IMR-90 (cell line): ENCODE results near the gene ZMYND10. TPM values are rescaled to one million over a fixed set of nuclear protein-coding genes. Genes with fewer than 3 reads are reported as not detected.

ENCODE experiments used
- ATAC-seq: fragments of 200-7000 bp; cut with Tn5 transposase; 2 replicates; pipeline ENCODE4 v1.9.1; 2020; ENCODE audit warnings: low read depth, mild to moderate bottlenecking, moderate library complexity
- BruUV-seq: library from RNA; stranded (reverse); fragments of 400-500 nt; replicated peaks from 2 replicates; lab custom pipeline; 2021; lab: Mats Ljungman, UMichigan
- CTCF ChIA-PET: fragments of 300-600 bp; formaldehyde crosslinking; extraction: SDS; loops from one replicate; lab custom pipeline; 2021; ENCODE audit warnings: antibody characterized with exemption; lab: Yijun Ruan, JAX
- POLR2A ChIA-PET: fragments of 300-600 bp; sonication (Branson Sonifier 250); formaldehyde crosslinking; loops from one replicate; lab custom pipeline; 2022; ENCODE audit warnings: antibody characterized with exemption; ENCODE audit not compliant: unreplicated experiment; lab: Charles Lee
- DNase-seq: peaks from one replicate; pipeline ENCODE4 v3.0.0; 2013
- H2AFZ ChIP-seq: replicated peaks from 2 replicates; pipeline ENCODE3; 2013; ENCODE audit warnings: low read length, mild to moderate bottlenecking; ENCODE audit not compliant: poor library complexity
- H2AK5ac ChIP-seq: 2 replicates; pipeline ENCODE4 v1.6.1; 2013; ENCODE audit warnings: low read depth, low read length, inconsistent platforms
- H2AK9ac ChIP-seq: replicated peaks from 2 replicates; pipeline ENCODE3; 2013; ENCODE audit warnings: mild to moderate bottlenecking, low read depth, low read length, moderate library complexity; ENCODE audit not compliant: poor library complexity
- H2BK120ac ChIP-seq: 2 replicates; pipeline ENCODE4 v1.6.1; 2013; ENCODE audit warnings: low read depth, low read length, inconsistent platforms
- H2BK15ac ChIP-seq: 3 replicates; pipeline ENCODE4 v1.6.1; 2013; ENCODE audit warnings: low read depth, low read length, inconsistent platforms
- H2BK20ac ChIP-seq: 2 replicates; pipeline ENCODE4 v1.6.1; 2013; ENCODE audit warnings: low read depth, mild to moderate bottlenecking, inconsistent platforms, low read length, moderate library complexity
- H2BK5ac ChIP-seq: 2 replicates; pipeline ENCODE4 v1.6.1; 2013; ENCODE audit warnings: mild to moderate bottlenecking, low read depth, low read length, inconsistent platforms; ENCODE audit not compliant: poor library complexity, severe bottlenecking
- H3K14ac ChIP-seq: replicated peaks from 2 replicates; pipeline ENCODE4 v1.6.1; 2013; ENCODE audit warnings: low read depth, low read length, inconsistent platforms
- H3K18ac ChIP-seq: 2 replicates; pipeline ENCODE4 v1.6.1; 2013; ENCODE audit warnings: low read depth, low read length, control low read depth
- H3K23ac ChIP-seq: 2 replicates; pipeline ENCODE4 v1.6.1; 2013; ENCODE audit warnings: low read depth, low read length, inconsistent platforms
- H3K27ac ChIP-seq: 2 replicates; pipeline ENCODE4 v1.5.1; 2013; ENCODE audit warnings: mild to moderate bottlenecking, control low read depth, low read length; ENCODE audit not compliant: insufficient read depth
- H3K27me3 ChIP-seq: 2 replicates; pipeline ENCODE4 v1.6.1; 2013; ENCODE audit warnings: low read length; ENCODE audit not compliant: control insufficient read depth, insufficient read depth
- H3K36me3 ChIP-seq: 2 replicates; pipeline ENCODE4 v1.6.1; 2013; ENCODE audit warnings: low read length, mixed read lengths; ENCODE audit not compliant: control insufficient read depth, insufficient read depth
- H3K4ac ChIP-seq: 2 replicates; pipeline ENCODE4 v1.6.1; 2013; ENCODE audit warnings: low read depth, low read length, inconsistent platforms
- H3K4me1 ChIP-seq: 2 replicates; pipeline ENCODE4 v1.6.1; 2013; ENCODE audit warnings: low read length, mixed read lengths; ENCODE audit not compliant: control insufficient read depth, insufficient read depth
- H3K4me2 ChIP-seq: 2 replicates; pipeline ENCODE4 v1.6.1; 2013; ENCODE audit warnings: low read depth, mild to moderate bottlenecking, control low read depth, low read length, moderate library complexity
- H3K4me3 ChIP-seq: 2 replicates; pipeline ENCODE4 v1.5.1; 2013; ENCODE audit warnings: low read depth, mild to moderate bottlenecking, control low read depth, low read length, moderate library complexity; ENCODE audit not compliant: insufficient read depth
- H3K56ac ChIP-seq: 2 replicates; pipeline ENCODE4 v1.6.1; 2013; ENCODE audit warnings: low read length, inconsistent platforms; ENCODE audit not compliant: insufficient read depth; ENCODE audit errors: extremely low read depth
- H3K79me1 ChIP-seq, 2 experiments: 2 replicates each; pipeline ENCODE4 v1.6.1; 2013; ENCODE audit warnings: low read length in 2 of 2, inconsistent platforms in 1 of 2, low read depth in 1 of 2
- H3K9ac ChIP-seq: 2 replicates; pipeline ENCODE4 v1.6.1; 2013; ENCODE audit warnings: low read depth, low read length, control low read depth
- H3K9me1 ChIP-seq: 2 replicates; pipeline ENCODE4 v1.6.1; 2013; ENCODE audit warnings: low read length, inconsistent platforms; ENCODE audit not compliant: insufficient read depth
- H3K9me3 ChIP-seq: 2 replicates; pipeline ENCODE4 v1.6.1; 2013; ENCODE audit warnings: low read length; ENCODE audit not compliant: control insufficient read depth, insufficient read depth
- H4K20me1 ChIP-seq: 2 replicates; pipeline ENCODE4 v1.6.1; 2013; ENCODE audit warnings: low read length, inconsistent platforms; ENCODE audit not compliant: insufficient read depth
- H4K5ac ChIP-seq: 2 replicates; pipeline ENCODE4 v1.6.1; 2013; ENCODE audit warnings: mild to moderate bottlenecking, low read depth, low read length, control low read depth
- H4K8ac ChIP-seq, 2 experiments: 2 replicates each; pipeline ENCODE4 v1.6.1; 2013; ENCODE audit warnings: low read depth in 2 of 2, low read length in 2 of 2, control low read depth in 1 of 2, inconsistent platforms in 1 of 2
- H4K91ac ChIP-seq: 2 replicates; pipeline ENCODE4 v1.6.1; 2013; ENCODE audit warnings: low read depth, low read length, inconsistent platforms; ENCODE audit not compliant: insufficient read depth
- BHLHE40 ChIP-seq: fragments of 150-350 bp; IDR thresholded peaks from 2 replicates; pipeline ENCODE4 v1.6.1; 2016; ENCODE audit warnings: mild to moderate bottlenecking, low read depth, low read length
- CEBPB ChIP-seq: IDR thresholded peaks from 2 replicates; pipeline ENCODE4 v1.6.1; 2012; ENCODE audit warnings: low read depth, low read length, improper control_type of control experiment
- CHD1 ChIP-seq: IDR thresholded peaks from 2 replicates; pipeline ENCODE4 v1.6.1; 2012; ENCODE audit warnings: low read depth, low read length, improper control_type of control experiment
- CTCF ChIP-seq: conservative IDR thresholded peaks from 2 replicates; pipeline ENCODE4 v1.5.1; 2012; ENCODE audit warnings: mild to moderate bottlenecking, low read depth, low read length, improper control_type of control experiment
- FOS ChIP-seq: fragments of 150-350 bp; IDR thresholded peaks from 2 replicates; pipeline ENCODE4 v1.6.1; 2016; ENCODE audit warnings: low read depth, low read length
- MAFK ChIP-seq: IDR thresholded peaks from 2 replicates; pipeline ENCODE4 v1.6.1; 2012; ENCODE audit warnings: low read depth, low read length, improper control_type of control experiment
- MAZ ChIP-seq: IDR thresholded peaks from 2 replicates; pipeline ENCODE4 v1.6.1; 2012; ENCODE audit warnings: low read depth, mild to moderate bottlenecking, low read length, improper control_type of control experiment, moderate library complexity, borderline replicate concordance
- MXI1 ChIP-seq: IDR thresholded peaks from 2 replicates; pipeline ENCODE4 v1.6.1; 2012; ENCODE audit warnings: low read depth, mild to moderate bottlenecking, low read length, moderate library complexity, borderline replicate concordance
- NFE2L2 ChIP-seq: fragments of 150-350 bp; IDR thresholded peaks from 2 replicates; pipeline ENCODE4 v1.6.1; 2016; ENCODE audit warnings: low read depth, mild to moderate bottlenecking, low read length
- POLR2A ChIP-seq: IDR thresholded peaks from 2 replicates; pipeline ENCODE4 v1.6.1; 2012; ENCODE audit warnings: mild to moderate bottlenecking, low read depth, low read length
- RAD21 ChIP-seq: IDR thresholded peaks from 2 replicates; pipeline ENCODE4 v1.6.1; 2012; ENCODE audit warnings: low read length, improper control_type of control experiment
- RCOR1 ChIP-seq: IDR thresholded peaks from 2 replicates; pipeline ENCODE4 v1.6.1; 2012; ENCODE audit warnings: mild to moderate bottlenecking, low read length, improper control_type of control experiment; ENCODE audit not compliant: insufficient replicate concordance
- RFX5 ChIP-seq: IDR thresholded peaks from 2 replicates; pipeline ENCODE4 v1.8.0; 2012; ENCODE audit warnings: low read depth, mild to moderate bottlenecking, low read length, moderate library complexity
- SMC3 ChIP-seq: fragments of 150-350 bp; IDR thresholded peaks from 2 replicates; pipeline ENCODE4 v1.6.1; 2016; ENCODE audit warnings: low read depth, mild to moderate bottlenecking, antibody characterized with exemption, low read length, moderate library complexity
- WGBS, 2 experiments: methylation state at CpG; one replicate each; pipeline versions ENCODE4 v1.1.5 to v1.1.7; 2013; ENCODE audit warnings: missing lambda C conversion rate in 2 of 2; ENCODE audit not compliant: insufficient read length in 1 of 2; ENCODE audit errors: extremely low coverage in 2 of 2; 5-methylcytosine and 5-hydroxymethylcytosine counted together
- dilution Hi-C: fragments of 300-500 bp; cut with HindIII; formaldehyde crosslinking; loops from one replicate; pipeline ENCODE4 v1.14.3; 2018; ENCODE audit warnings: low sequenced_read_pairs; ENCODE audit not compliant: unreplicated experiment
- in situ Hi-C: fragments of 300-500 bp; cut with MboI; formaldehyde crosslinking; loops from 3 replicates; pipeline ENCODE4 v1.14.3; 2019; ENCODE audit warnings: low sequenced_read_pairs, inconsistent platforms, mixed read lengths
- intact Hi-C: fragments of 100-400 bp; cut with micrococcal nuclease; formaldehyde crosslinking; loops from 2 replicates; pipeline ENCODE4 v1.10.0; 2022
- polyA plus RNA-seq, 3 experiments: library from polyadenylated mRNA; depleted of rRNA; stranded (reverse); fragments of >200 nt; gene quantifications; 2 replicates each; pipeline ENCODE4 v1.2.3, GENCODE V29; 2012; ENCODE audit warnings: low replicate concordance in 1 of 3
- total RNA-seq: library from RNA; depleted of rRNA; stranded (reverse); fragments of >200 nt; gene quantifications from 2 replicates; pipeline ENCODE4 v1.2.3, GENCODE V29; 2012
- TF ChIP-seq, protein P1 (sequence below): fragments of 150-350 bp; IDR thresholded peaks from 2 replicates; pipeline ENCODE4 v1.6.1; 2017; ENCODE audit warnings: mild to moderate bottlenecking, antibody characterized with exemption, low read length, low read depth
- TF ChIP-seq, protein P2 (sequence below): fragments of 150-350 bp; IDR thresholded peaks from 2 replicates; pipeline ENCODE4 v1.6.1; 2016; ENCODE audit warnings: low read depth, mild to moderate bottlenecking, low read length, moderate library complexity, borderline replicate concordance

Gene ZMYND10
- total and polyA plus RNA-seq, 2 of the 4 experiments (the other 2 are of a cell fraction), result 1.1 to 1.4 TPM

GRCh38 chr3:50326182-50326541 lies 19.4 kb downstream of the ZMYND10 start:
- no peak overlapping the region for H2AFZ ChIP-seq
- peaks cover 16% of the 10 kb centered on the region for H3K4me1 ChIP-seq
- H2BK15ac ChIP-seq, result no peak overlapping the region
- no peak overlapping the region for H4K5ac ChIP-seq
- H3K9me3 ChIP-seq, result no peaks in the 10 kb centered on the region
- H2BK20ac ChIP-seq, result no peak overlapping the region
- peaks cover 23 to 39% of the 10 kb centered on the region in 2 experiments; a peak in 3 of 4 replicates for H3K79me1 ChIP-seq
- ATAC-seq (no peak), DNase-seq (no peak)
- dilution Hi-C loops (no loop called here), in situ Hi-C loops (loop anchor here (25.0 kb wide), 3 partner anchors 1061 to 1836 kb away; partner anchors contain the start of genes ABHD14B, GPR62, MANF and PCBP4), intact Hi-C loops (no loop called here)
- no peak overlapping the region for H3K4me3 ChIP-seq
- no peaks in the 10 kb centered on the region for H3K27me3 ChIP-seq
- H3K18ac ChIP-seq, result no peak overlapping the region
- no peak overlapping the region for H3K23ac ChIP-seq
- H2BK120ac ChIP-seq, result no peak overlapping the region
- H2AK5ac ChIP-seq, result no peak overlapping the region
- no peak overlapping the region for H3K4ac ChIP-seq
- no peak overlapping the region for H3K4me2 ChIP-seq
- no peak overlapping the region for H4K8ac ChIP-seq
- no peak overlapping the region for H2AK9ac ChIP-seq
- peaks cover 22% of the 10 kb centered on the region for H3K36me3 ChIP-seq
- no CpG with 5 or more reads among the region's 8 CpGs for WGBS, 2 experiments
- BruUV-seq, result no TSS peak
- H3K9ac ChIP-seq, result no peak overlapping the region
- H4K91ac ChIP-seq, result no peak overlapping the region
- no peak for TF ChIP-seq RAD21
- TF ChIP-seq, protein P1, sequence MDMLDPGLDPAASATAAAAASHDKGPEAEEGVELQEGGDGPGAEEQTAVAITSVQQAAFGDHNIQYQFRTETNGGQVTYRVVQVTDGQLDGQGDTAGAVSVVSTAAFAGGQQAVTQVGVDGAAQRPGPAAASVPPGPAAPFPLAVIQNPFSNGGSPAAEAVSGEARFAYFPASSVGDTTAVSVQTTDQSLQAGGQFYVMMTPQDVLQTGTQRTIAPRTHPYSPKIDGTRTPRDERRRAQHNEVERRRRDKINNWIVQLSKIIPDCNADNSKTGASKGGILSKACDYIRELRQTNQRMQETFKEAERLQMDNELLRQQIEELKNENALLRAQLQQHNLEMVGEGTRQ, result no peak
- TF ChIP-seq RCOR1, result no peak
- no peak for TF ChIP-seq MAFK
- no peak for TF ChIP-seq CTCF
- TF ChIP-seq SMC3, result no peak
- no peak for TF ChIP-seq CEBPB
- TF ChIP-seq FOS, result no peak
- TF ChIP-seq BHLHE40, result no peak
- no peak for TF ChIP-seq NFE2L2
- no peak for TF ChIP-seq MXI1
- no peak for TF ChIP-seq RFX5
- no peak for TF ChIP-seq POLR2A
- TF ChIP-seq CHD1, result no peak
- TF ChIP-seq MAZ, result no peak
- TF ChIP-seq, protein P2, sequence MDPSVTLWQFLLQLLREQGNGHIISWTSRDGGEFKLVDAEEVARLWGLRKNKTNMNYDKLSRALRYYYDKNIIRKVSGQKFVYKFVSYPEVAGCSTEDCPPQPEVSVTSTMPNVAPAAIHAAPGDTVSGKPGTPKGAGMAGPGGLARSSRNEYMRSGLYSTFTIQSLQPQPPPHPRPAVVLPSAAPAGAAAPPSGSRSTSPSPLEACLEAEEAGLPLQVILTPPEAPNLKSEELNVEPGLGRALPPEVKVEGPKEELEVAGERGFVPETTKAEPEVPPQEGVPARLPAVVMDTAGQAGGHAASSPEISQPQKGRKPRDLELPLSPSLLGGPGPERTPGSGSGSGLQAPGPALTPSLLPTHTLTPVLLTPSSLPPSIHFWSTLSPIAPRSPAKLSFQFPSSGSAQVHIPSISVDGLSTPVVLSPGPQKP, result no peak
- ChIA-PET CTCF (no interaction called here), POLR2A (no interaction called here)
- H3K9me1 ChIP-seq, result no peaks in the 10 kb centered on the region
- no peak overlapping the region for H3K56ac ChIP-seq
- no peak overlapping the region for H3K27ac ChIP-seq
- H3K14ac ChIP-seq, result no peak overlapping the region
- peaks cover 8% of the 10 kb centered on the region for H4K20me1 ChIP-seq
- H2BK5ac ChIP-seq, result no peak overlapping the region
